HG03095 (cell line): ENCODE results near the gene TTC39C.

Experiments
- ATAC-seq: cut with Tn5 transposase; IDR thresholded peaks from one replicate; pipeline ENCODE4 v1.9.1; 2021; ENCODE audit warnings: moderate library complexity; ENCODE audit not compliant: unreplicated experiment

TTC39C gene

GRCh38 chr18:24177499-24178133 is 163.1 kb downstream of the TTC39C start:
- no peak for ATAC-seq

DNA sequence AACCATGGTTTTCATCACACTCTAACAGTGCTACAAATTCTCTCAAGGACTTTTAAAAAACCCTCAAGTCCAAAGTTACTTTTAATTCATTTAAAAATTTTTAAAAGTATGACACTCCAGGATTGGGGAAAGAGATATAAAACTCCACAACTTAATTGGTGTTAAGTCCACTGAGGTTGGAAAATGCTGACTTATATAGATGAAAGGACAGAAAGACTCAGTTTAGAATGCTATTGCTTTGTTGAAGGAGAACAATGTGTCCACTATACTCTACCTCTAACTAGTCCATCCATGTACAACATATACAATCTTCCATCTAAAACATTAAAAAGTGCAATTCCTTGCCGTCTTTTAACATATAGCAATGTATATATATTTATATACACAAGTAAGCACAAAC is 165.5 kb downstream of the TTC39C start:
- ATAC-seq, result no peak

DNA sequence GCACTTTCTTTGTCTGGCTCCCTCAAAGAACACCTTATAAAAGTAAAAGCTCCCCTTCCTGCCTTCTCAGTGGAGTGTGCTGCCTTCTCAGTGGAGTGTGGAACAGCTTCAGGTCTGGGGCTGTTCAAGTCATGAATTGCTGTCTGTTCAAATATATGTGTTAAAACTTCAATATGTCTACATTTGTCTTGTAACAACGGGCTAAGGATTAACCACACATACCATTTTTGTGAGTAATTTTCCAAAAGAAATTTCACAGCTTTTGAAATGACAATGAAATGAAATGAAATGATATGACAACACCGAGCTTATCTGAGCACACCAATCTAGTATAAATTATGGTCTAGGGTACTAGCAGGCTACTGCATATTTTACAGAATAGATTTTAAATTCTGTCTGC is 167.3 kb downstream of the TTC39C start:
- ATAC-seq, result no peak
